T47D (cell line): ENCODE results near the gene DCP2.

ENCODE experiments used
- DNase-seq, 2 experiments: peaks; one replicate each; pipeline versions ENCODE4 v3.0.0 to v3.0.0-alpha.2; 2011 to 2012; ENCODE audit warnings: low read depth in 1 of 2, low spot score in 1 of 2
- JUND ChIP-seq: IDR thresholded peaks from 2 replicates; pipeline ENCODE4 v1.6.1; 2012; ENCODE audit warnings: low read depth
- in situ Hi-C: cut with HindIII; loops from 2 replicates; pipeline ENCODE4 v1.10.0; 2016; ENCODE audit warnings: low sequenced_read_pairs, low pct_unique_long_range_greater_than_20kb

DCP2 gene

GRCh38 chr5:113003763-113004162 is 27.2 kb downstream of the DCP2 start:
- in situ Hi-C loops, result no loop called here
- TF ChIP-seq JUND, result no peak
- DNase-seq, result no peak

GRCh38 chr5:113005454-113005853 is 28.9 kb downstream of the DCP2 start:
- no peak for TF ChIP-seq JUND
- no peak for DNase-seq
- in situ Hi-C loops, result no loop called here

DNA sequence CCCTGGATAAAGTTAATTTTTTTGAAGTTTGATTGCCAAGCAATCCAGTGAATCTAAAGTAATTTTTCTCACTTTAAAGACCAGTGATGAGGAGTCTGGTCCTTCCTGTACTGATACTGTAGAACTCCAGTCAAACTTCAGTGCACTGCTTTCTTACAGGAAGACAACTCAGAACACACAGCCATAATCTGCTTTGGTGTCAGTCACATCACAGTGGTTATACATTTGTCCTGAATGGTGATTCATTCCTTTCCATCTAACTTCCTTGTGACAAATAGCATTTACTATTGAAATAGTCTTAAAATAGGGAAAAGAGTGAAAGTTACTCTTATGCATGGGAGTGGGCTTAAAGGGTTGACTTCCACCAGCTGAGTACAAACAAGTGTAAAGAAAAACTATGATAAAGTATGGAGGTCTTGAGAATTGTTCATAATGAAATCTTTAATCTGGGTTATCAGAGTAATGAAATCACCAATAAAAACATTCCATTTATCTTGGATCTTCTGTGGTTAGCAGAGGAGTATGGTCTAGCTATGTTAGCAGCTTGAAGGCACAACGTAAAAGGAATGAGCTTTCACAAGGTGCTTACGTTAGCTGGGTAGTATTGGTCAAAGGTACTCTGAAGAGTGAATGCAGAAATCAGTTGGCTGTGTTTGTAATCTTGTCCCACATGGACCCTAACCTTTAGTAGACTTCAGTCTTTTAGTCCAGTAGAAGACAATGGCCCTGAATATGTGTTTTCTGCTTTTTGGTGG is 41.5 kb downstream of the DCP2 start:
- in situ Hi-C loops, result no loop called here
- TF ChIP-seq JUND, result no peak
- DNase-seq, result no peak

DNA sequence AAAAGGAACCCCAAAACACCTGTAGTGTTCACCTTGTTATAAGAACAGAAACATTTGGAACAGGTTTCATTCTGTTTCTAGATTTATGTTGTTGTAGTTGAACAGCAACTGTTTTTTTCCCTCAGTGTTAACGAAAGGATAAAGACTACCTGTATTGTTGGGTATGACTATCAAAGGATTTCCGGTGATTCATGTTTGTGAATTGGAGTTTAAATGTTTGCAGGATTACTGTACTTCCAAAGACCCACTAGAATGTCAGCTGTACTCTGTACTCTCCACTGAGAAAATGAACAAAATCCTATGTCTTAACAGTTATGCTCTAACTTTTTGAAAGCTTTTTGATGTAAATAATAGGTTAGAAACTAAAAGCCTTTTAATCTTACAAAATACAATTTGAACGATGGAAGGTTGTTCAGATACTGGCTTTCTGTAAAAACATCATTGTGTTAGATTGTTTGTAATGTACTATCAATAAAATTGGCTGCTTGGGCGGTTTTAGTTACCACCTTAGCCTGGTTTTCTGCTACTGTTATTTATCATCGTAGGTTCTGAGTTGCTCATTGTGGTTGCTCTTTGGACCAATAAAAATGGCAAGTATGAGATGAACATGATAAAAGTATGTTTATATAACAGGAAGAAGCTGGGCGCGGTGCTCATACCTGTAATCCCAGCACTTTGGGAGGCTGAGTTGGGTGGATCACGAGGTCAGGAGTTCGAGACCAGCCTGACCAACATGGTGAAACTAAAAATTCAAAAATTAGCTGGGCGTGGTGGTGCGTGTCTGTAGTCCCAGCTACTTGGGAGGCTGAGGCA is 44.1 kb downstream of the DCP2 start:
- in situ Hi-C loops, result no loop called here
- no peak for TF ChIP-seq JUND
- no peak for DNase-seq

- TF ChIP-seq JUND, result no peak
- DNase-seq, result no peak
- in situ Hi-C loops, result no loop called here
Observed at GRCh38 chr5:113022661-113023060, 46.1 kb downstream of the DCP2 start.

GRCh38 chr5:113024076-113024697 is 47.6 kb downstream of the DCP2 start:
- no peak for TF ChIP-seq JUND
- in situ Hi-C loops, result no loop called here
- DNase-seq, result no peak

DNA sequence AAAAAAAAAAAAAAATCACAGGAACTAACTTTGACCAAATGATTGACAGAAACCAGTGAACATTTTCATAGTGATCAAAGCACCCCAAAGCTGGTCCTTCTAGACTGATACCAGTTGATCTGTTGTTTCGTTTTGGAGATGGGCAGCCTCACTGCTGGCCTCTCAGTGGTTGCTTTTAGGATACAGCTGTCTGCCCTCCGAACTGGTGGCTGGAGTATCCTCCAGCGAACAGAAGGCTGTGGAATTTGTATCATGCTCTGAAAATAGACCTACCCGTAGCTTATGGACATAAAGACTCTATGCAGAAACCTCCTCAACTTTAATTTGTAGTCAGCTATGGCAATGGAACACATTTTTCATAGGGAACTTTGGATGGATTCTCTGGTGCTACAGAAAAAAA is 49.0 kb downstream of the DCP2 start:
- no peak for TF ChIP-seq JUND
- DNase-seq, result no peak
- in situ Hi-C loops, result no loop called here

- DNase-seq, result no peak
- no peak for TF ChIP-seq JUND
- in situ Hi-C loops, result no loop called here
Observed at GRCh38 chr5:113026211-113026610, 49.6 kb downstream of the DCP2 start.

DNA sequence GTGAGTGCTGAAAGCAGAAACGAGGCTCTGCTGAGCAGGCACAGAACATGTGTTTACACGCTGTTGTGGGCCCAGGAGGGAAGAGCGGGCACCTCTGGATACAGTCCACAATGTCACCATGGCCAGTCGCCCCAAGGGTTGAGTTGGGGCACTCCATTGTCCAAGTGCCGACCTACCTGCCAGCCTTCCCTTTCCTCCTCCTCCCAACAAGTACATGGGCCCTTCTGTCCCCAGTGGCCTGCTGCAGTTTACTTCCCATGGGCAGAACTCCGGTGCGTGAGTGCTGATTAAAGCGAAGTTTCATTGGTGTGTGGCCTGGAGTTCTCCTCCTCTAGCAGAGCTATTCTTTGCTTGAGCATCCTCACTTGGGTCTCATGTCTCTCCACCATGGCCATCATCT is 50.4 kb downstream of the DCP2 start:
- DNase-seq, result no peak
- in situ Hi-C loops, result no loop called here
- no peak for TF ChIP-seq JUND

DNA sequence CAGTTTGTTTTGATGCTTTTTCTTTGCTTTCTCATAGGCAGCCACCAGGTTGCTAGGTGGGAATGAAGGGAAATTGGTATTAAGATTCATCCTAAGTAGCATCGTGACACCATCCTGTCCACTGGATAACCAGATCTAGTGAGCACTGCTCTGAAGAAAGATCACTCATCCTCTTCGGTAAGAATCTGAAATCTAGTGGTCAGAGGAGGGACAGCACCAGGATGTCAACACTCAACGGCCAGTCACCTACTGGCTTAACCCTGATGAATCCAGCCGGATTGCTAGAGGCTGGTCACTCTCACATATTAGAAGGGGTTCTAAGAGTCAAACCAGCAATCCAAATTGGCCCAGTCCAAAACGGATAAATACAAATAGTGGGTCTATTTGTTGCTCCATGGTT is 50.8 kb downstream of the DCP2 start:
- DNase-seq, result no peak
- TF ChIP-seq JUND, result no peak
- in situ Hi-C loops, result no loop called here

- no peak for DNase-seq
- no peak for TF ChIP-seq JUND
- in situ Hi-C loops, result no loop called here
Observed at GRCh38 chr5:113029614-113030013, 53.0 kb downstream of the DCP2 start.

DNA sequence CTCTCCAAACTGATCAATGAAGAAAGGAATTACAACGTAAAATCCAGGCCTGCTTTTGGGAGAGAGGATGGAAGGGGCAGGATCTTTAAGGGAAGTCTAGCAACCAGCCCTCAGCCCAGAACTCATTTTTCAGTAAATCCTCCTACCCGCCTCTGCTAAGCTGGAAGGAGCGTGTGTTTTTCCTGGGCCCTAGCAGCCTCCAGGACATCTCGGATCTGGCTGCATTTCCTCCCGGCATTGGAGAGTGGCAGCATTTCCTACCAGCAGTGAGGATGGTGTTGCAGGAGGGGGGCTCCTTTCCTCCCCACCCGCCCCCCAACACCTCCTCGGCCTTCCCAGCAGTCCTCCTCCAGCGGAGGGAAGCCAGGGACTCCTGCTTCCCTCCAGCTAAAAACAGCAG is 54.5 kb downstream of the DCP2 start:
- no peak for TF ChIP-seq JUND
- in situ Hi-C loops, result no loop called here
- DNase-seq, result no peak

- TF ChIP-seq JUND, result no peak
- in situ Hi-C loops, result no loop called here
- no peak for DNase-seq
Observed at GRCh38 chr5:113031557-113031956, 55.0 kb downstream of the DCP2 start.
